ENCODE results near the gene STK39.
"Not testable (repeated sequence)": the region's sequence is repeated elsewhere in the genome, so short reads cannot be mapped to it uniquely, and the experiment has no call there.

STK39 gene

GRCh38 chr2:168130346-168130745 is 117.0 kb downstream of the STK39 start:
- no peak overlapping the region for H2AFZ ChIP-seq
- no peak overlapping the region for H3K4me3 ChIP-seq (ENCODE audit: low read depth, low read length)
- no peak overlapping the region for H3K4me2 ChIP-seq (ENCODE audit: low read length)
- no peaks in the 10 kb centered on the region for H3K27me3 ChIP-seq (ENCODE audit: control insufficient read depth, insufficient read depth, low read length)
- TF ChIP-seq, protein P1, sequence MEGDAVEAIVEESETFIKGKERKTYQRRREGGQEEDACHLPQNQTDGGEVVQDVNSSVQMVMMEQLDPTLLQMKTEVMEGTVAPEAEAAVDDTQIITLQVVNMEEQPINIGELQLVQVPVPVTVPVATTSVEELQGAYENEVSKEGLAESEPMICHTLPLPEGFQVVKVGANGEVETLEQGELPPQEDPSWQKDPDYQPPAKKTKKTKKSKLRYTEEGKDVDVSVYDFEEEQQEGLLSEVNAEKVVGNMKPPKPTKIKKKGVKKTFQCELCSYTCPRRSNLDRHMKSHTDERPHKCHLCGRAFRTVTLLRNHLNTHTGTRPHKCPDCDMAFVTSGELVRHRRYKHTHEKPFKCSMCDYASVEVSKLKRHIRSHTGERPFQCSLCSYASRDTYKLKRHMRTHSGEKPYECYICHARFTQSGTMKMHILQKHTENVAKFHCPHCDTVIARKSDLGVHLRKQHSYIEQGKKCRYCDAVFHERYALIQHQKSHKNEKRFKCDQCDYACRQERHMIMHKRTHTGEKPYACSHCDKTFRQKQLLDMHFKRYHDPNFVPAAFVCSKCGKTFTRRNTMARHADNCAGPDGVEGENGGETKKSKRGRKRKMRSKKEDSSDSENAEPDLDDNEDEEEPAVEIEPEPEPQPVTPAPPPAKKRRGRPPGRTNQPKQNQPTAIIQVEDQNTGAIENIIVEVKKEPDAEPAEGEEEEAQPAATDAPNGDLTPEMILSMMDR (IDR thresholded peaks at IDR 0.05) = no peak
- no peaks in the 10 kb centered on the region for H3K4me1 ChIP-seq
- peaks cover 7% of the 10 kb centered on the region for H3K79me2 ChIP-seq
- H3K36me3 ChIP-seq (ENCODE audit: control insufficient read depth, insufficient read depth, low read length) = no peaks in the 10 kb centered on the region
- H3K27ac ChIP-seq = no peak overlapping the region
- H3K9me3 ChIP-seq (ENCODE audit: control insufficient read depth, low read length) = no peaks in the 10 kb centered on the region
- H3K9ac ChIP-seq = no peak overlapping the region

- Histone ChIP-seq H3K36me3 (ENCODE audit: control insufficient read depth, insufficient read depth, low read length) (no peaks in the 10 kb centered on the region), H3K4me1 (no peaks in the 10 kb centered on the region), H2AFZ (no peak overlapping the region), H3K27ac (no peak overlapping the region), H3K4me2 (ENCODE audit: low read length) (no peak overlapping the region), H3K27me3 (ENCODE audit: control insufficient read depth, insufficient read depth, low read length) (no peaks in the 10 kb centered on the region), H3K4me3 (ENCODE audit: low read depth, low read length) (no peak overlapping the region), H3K9ac (no peak overlapping the region), H3K9me3 (ENCODE audit: control insufficient read depth, low read length) (no peaks in the 10 kb centered on the region), H3K79me2 (peaks cover 2% of the 10 kb centered on the region)
- TF ChIP-seq, protein P1 (IDR thresholded peaks at IDR 0.05) = no peak
These were observed 120.0 kb downstream of the STK39 start for GRCh38 chr2:168127371-168127770.

GRCh38 chr2:168122210-168122609 is 125.2 kb downstream of the STK39 start:
- H3K27me3 ChIP-seq (ENCODE audit: control insufficient read depth, insufficient read depth, low read length); H3K36me3 ChIP-seq (ENCODE audit: control insufficient read depth, insufficient read depth, low read length); H3K4me1 ChIP-seq; H3K79me2 ChIP-seq; H2AFZ ChIP-seq; H3K9me3 ChIP-seq (ENCODE audit: control insufficient read depth, low read length); H3K4me3 ChIP-seq (ENCODE audit: low read depth, low read length); H3K9ac ChIP-seq; H3K27ac ChIP-seq; H3K4me2 ChIP-seq (ENCODE audit: low read length): not testable (repeated sequence)

- Histone ChIP-seq H3K4me1 (peaks cover 6% of the 10 kb centered on the region), H2AFZ (no peak overlapping the region), H3K36me3 (ENCODE audit: control insufficient read depth, insufficient read depth, low read length) (no peaks in the 10 kb centered on the region)
These were observed 126.7 kb downstream of the STK39 start for GRCh38 chr2:168120730-168121129.

GRCh38 chr2:168120310-168120709 is 127.1 kb downstream of the STK39 start:
- no peaks in the 10 kb centered on the region for H3K27me3 ChIP-seq (ENCODE audit: control insufficient read depth, insufficient read depth, low read length)
- no peak overlapping the region for H3K27ac ChIP-seq
- H3K9ac ChIP-seq = no peak overlapping the region
- H3K4me3 ChIP-seq (ENCODE audit: low read depth, low read length) = no peak overlapping the region
- TF ChIP-seq, protein P1 (IDR thresholded peaks at IDR 0.05) = no peak
- peaks cover 3% of the 10 kb centered on the region for H3K79me2 ChIP-seq
- no peak overlapping the region for H3K4me2 ChIP-seq (ENCODE audit: low read length)
- no peaks in the 10 kb centered on the region for H3K9me3 ChIP-seq (ENCODE audit: control insufficient read depth, low read length)
- H2AFZ ChIP-seq = no peak overlapping the region
- peaks cover 6% of the 10 kb centered on the region for H3K4me1 ChIP-seq
- H3K36me3 ChIP-seq (ENCODE audit: control insufficient read depth, insufficient read depth, low read length) = no peaks in the 10 kb centered on the region

More at GRCh38 chr2:168120730-168121129, 126.7 kb downstream of the STK39 start:
- no peaks in the 10 kb centered on the region for H3K27me3 ChIP-seq (ENCODE audit: control insufficient read depth, insufficient read depth, low read length)
- no peak overlapping the region for H3K4me3 ChIP-seq (ENCODE audit: low read depth, low read length)
- H3K9me3 ChIP-seq (ENCODE audit: control insufficient read depth, low read length) = no peaks in the 10 kb centered on the region
- H3K79me2 ChIP-seq = peaks cover 2% of the 10 kb centered on the region
- no peak overlapping the region for H3K4me2 ChIP-seq (ENCODE audit: low read length)
- H3K27ac ChIP-seq = no peak overlapping the region
- TF ChIP-seq, protein P1 (IDR thresholded peaks at IDR 0.05) = no peak
- H3K9ac ChIP-seq = no peak overlapping the region

Data from parathyroid adenoma (tissue), 2 donors.